Stimulated activated CD8-positive, alpha-beta memory T cell treated with anti-CD3 and anti-CD28 coated beads, Interleukin-15, amount 100 ng/mL, for 4 hours (primary cell): Measurements from ENCODE around the gene TRANK1.
"Not testable (repeated sequence)": the region's sequence is repeated elsewhere in the genome, so short reads cannot be mapped to it uniquely, and the experiment has no call there.

Experiments
- DNase-seq, 2 donors: peaks; one replicate each; pipeline ENCODE4 v3.0.0-alpha.2; 2020; ENCODE audit warnings: low read depth in 2 of 2

Gene TRANK1

DNA sequence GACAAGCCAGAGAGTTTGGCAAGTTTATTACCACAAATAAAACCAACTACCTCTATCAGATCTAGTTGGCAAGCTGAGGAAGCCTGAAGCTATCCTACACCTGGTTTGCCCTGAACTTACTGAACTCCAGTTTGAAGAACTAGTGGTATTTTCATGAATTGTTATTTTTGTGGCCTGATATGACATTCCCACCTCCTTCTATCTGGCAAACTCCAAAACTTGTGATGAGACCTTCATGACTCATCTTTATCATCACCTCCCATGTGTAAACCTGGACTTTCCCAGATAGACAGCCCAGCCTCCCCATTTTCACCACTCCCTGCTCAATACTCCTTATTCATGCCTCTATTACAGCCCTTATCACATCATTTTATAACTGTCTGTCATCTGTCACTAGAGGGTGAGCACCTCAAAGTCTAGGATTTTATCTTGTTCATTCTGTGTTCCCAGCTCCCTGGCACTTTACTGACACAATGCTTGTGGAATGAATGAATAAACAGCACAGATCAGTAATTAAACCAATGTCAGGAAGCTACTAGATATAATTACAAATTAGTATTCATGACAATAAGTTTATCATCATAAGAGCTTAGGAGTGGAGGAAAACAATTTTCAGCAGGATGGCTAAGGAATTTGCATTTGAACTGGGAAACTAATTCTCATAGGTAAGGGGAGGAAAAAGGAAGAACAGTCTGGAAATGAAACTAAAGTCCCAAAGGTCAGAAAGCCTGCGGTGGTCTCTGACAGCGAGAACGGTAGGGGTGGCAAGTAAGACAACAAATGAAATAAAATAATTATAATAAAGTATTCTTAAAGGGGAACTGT lies 13.2 kb upstream of the TRANK1 start:
- DNase-seq = no peak

GRCh38 chr3:36957063-36957462 lies 12.2 kb upstream of the TRANK1 start:
- DNase-seq = no peak

- DNase-seq = no peak
These were observed 11.3 kb upstream of the TRANK1 start for GRCh38 chr3:36956155-36956554.

GRCh38 chr3:36954452-36955134 lies 9.7 kb upstream of the TRANK1 start:
- DNase-seq = no peak

DNA sequence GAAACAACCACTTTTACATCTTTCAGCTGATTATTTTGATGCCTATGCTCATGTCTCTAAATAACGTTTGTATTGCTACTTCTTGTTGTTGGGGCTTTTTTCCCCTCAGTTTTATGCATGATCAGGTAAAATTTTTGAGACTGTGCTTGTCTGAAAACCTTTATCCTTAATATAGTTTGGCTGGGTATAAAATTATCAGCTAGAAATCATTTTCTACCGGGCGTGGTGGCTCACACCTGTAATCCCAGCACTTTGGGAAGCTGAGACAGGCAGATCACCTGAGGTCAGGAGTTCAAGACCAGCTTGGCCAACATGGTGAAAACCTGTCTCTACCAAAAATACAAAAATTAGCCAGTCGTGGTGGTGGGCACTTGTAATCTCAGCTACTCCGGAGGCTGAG lies 3.0 kb upstream of the TRANK1 start:
- not testable (repeated sequence) for DNase-seq

DNA sequence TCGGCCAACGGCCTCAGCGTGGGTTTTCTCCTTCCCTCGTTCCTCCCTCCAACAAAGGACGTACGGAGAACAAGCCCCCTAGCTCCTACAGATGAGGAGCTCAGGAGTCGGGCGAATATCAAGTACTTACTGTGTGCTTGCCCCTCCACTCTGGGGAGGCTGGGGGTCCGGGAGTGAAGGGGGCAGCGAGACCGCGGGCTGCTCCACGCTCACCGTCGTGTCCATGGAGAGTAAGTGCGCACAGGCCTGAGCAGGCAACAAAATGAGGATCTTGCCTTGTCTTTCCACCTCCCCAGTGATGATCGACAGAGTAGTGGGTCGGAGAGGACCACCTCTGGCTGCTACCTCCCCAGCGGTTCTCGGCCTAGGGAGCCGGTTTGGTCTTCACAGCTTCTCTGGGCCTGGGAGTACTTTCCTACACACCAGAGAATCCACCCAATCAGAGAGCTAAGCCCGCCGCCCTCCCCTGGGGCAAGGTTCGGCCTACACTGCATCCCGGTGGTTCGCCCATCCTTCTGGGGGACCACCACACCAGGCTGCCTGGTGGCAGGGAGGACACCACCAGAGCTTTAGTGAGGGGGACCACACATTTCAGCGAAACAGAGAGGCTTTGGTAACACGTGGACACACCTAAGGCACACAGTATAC lies 603 bp upstream of the TRANK1 start:
- no peak for DNase-seq

DNA sequence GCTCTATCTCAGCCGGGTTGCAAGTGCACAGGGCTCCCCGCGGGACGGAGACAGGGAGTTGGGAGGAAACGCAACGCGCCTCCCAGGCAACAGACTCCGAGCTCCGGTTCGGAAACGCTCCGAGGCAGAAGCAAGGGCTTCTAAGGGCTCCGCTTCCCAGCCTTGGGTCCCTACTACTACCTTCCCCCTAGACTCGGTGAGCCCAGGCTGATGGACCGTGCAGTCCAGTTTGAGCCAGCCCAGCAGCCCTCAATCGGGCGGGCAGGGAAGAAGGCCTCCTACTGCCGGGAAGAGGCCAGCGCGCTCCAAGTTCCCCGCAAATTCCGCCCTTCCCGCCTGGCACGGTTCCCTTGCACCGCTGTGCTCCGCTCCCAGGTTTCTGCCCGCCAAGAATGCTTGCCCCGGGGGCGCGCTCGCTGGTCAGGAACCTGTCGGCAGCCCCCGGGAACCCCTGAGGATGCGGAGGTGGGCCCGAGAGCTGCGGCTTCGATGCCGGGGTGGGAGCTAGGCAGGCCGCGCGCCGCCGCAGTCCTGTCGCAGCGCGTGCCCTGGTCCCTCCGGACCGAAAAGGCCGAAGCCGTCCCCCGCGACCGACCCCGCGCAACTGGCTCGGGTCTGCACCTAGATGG lies 728 bp downstream of the TRANK1 start:
- DNase-seq = peak in 1 of 2 donors; percentile 7

DNA sequence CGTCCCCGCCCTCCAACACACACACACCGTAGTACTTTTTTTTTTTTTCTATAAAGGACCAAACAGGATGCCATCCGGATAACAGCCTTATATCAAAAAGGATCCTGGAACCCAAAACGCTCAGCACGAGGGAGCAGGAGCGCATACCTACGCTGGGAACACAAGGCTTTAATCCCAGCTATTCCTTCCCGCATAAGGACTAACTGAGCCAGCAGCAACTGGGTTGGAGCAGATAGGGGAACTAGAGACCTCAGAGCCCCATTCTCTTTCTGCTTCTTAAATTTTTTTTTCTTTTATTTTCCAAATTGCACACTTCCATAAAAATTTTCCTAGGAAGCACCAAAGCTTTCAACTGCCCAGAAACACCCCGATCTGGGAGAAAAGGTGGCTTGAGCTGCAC lies 1.3 kb downstream of the TRANK1 start:
- DNase-seq = no peak

GRCh38 chr3:36942638-36943248 lies 2.1 kb downstream of the TRANK1 start:
- no peak for DNase-seq

GRCh38 chr3:36941658-36942057 lies 3.2 kb downstream of the TRANK1 start:
- no peak for DNase-seq

GRCh38 chr3:36941162-36941561 lies 3.7 kb downstream of the TRANK1 start:
- DNase-seq = no peak

DNA sequence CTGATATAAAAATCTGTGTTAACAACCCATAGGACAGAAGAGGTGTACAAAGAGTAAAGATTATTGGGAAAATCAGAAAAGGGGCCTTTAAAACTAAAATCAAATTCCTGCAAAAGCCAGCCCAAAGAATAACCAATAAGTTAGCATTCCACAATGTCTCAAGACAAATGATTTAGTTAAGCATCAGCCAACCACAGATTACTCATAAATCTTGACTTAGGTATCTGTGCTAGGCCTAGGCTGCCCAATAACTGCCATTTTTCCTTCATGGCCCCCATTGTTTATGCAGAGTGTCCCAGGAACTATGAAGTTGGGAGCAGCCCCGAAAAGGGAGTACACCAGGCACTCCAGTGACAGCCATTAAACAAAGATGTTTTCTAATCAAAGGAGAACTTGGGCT lies 7.4 kb downstream of the TRANK1 start:
- no peak for DNase-seq

DNA sequence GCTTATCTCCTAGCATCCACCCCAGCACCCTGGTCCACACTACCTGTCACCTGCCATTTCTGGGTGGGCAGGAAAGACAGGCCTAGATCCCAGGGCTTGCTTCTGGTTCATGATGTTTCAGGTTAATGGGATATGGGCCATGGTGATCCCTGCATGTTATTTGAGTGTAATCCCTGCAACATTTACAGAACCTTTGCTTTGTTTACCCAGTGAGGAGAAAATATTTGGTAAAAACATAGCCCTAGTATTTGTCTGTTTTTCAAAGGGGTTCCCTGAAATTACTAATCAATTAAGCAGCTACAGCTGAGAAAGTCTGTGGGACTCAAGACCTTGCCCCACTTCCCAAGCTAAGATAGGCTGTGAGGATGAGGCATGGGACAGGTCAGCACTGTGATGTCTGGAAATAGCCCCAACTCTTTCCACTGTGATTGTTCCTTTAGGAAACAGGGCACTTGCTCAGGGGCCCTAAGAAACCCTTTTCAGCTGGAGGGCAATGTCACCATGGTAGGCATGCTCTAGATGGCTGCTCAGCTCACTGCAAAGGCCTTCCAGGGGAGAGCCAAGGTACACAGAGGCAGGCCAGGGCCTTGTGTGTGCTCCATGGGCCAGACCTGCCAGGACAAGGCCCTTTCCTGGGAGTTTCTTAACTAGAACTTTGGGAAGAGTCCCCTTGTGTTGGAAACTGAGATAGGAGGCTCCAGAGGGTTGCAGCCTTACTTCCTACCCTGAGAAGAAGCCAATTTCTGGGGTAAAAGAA lies 11.1 kb downstream of the TRANK1 start:
- no peak for DNase-seq

GRCh38 chr3:36931424-36931823 lies 13.4 kb downstream of the TRANK1 start:
- not testable (repeated sequence) for DNase-seq

GRCh38 chr3:36928220-36928619 lies 16.6 kb downstream of the TRANK1 start:
- no peak for DNase-seq

DNA sequence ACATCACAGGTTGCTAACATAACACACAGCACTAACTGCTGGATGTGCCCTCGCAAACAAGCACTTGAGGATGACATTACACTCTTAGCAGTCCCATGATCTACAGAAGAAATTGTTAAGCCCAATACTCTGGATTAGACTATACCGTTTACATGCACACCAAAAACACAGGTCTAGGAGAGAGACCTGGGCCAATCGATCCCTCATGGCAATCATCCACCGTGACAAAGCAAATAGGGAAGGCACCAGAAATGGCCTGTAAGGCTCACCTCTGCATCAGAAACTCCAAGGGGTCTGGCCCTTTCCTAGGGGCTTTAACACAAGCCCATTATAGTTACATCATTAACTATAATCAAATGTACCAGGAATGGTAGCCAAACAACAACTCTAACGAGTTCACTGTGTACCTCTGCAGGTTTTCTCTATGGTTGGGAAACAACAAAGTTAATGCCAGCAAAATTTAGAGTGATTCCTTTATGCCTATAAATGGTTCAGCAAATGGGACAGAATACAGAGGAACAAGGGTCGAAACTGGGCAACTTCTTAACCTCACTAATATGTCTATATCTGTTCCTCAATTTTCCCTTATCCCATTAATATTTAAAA lies 18.5 kb downstream of the TRANK1 start:
- DNase-seq = no peak

- no peak for DNase-seq
These were observed 19.9 kb downstream of the TRANK1 start for GRCh38 chr3:36924744-36925521.

- DNase-seq = no peak
These were observed 20.7 kb downstream of the TRANK1 start for GRCh38 chr3:36923981-36924743.

DNA sequence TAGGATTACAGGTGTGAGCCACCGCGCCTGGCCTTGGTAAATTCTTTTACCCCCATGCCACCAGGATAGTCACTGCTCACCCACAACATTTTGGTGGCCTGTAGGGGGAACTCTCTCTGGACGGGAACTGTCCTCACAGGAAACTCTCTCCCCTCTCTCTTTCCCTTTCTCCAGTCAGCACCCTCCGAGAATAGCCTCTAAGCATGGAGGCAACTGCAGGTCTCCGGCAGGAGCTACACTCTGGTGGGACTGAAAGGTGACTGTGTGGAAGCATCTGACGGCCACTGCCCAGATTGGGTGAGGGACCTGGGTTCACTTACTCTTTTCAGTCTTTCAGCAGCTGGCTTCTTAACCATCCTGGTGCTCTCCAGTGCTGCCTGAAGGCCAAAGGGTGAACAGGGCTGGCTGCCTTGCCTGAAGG lies 21.3 kb downstream of the TRANK1 start:
- no peak for DNase-seq
